HG03354 (cell line): ENCODE measurements around the gene MOCS2.
A peak's percentile ranks its signal among the peaks of the same experiment; 100 is the strongest.

Experiments
- ATAC-seq: cut with Tn5 transposase; IDR thresholded peaks from one replicate; pipeline ENCODE4 v1.9.1; 2021; ENCODE audit warnings: mild to moderate bottlenecking; ENCODE audit not compliant: unreplicated experiment, poor library complexity, severe bottlenecking

Gene MOCS2

DNA sequence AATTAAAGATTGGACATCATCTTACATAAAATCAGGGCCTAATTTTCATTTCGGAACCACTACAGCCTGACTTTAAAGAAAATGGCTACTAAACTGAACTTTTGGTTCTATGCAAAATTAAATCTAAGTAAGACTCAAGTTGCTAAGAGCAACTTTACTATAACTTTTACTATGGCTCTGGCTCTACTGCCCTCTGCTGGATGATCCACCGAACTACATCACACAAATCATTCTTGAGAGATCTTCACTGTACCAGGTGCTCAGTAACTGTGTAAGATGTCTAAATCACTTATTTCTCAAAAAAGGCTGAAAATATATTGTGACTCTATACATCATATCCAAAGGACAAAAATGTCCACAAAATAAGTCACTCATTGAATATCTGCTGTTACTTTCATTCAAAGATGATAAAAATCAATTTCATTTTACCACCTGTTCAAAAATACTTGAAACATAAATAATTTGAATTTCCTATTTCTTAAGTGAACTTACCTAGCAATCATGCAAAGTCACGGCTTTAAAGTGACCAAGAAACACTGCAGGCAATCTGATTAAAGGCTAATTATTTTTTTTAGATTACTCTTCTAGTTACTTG, 13.5 kb downstream of the MOCS2 start:
- peak; percentile 86 for ATAC-seq

DNA sequence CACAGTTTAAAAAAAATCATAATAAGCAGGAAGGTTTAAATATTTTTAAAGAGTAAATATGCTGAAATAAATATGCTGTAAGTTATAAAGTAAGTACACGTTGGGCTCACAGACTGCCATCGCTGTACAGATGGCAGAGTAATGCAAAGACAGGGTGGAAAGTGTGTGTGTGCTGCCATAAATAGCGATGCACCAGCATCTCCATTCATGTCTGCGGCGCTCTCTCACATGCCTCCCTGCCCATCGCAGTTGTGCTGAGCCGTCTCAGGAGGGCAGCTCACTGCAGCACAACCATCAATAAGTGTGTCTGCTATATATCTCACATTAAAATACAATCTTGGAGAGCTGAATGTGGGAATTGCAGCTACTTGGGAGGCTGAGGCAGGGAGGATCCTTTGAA, 14.3 kb downstream of the MOCS2 start:
- no peak for ATAC-seq

DNA sequence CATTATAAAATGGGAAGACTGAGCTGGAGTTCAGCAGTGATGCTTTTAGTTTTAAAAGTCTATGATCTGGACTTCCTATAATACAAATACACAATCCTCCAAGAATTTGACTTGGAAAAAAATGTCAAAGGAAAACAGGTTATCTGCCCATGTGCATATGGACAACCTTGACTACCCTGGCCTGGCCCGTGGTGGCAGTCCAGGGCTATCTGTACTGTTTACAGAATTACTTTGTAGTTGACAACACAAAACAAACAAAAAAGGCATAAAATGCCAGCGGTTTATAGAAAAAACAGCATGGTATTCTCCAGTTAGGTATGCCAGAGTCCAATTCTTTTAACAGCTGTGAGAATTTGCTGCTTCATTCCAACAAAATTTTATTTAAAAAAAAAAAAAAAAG, 17.3 kb downstream of the MOCS2 start:
- no peak for ATAC-seq

DNA sequence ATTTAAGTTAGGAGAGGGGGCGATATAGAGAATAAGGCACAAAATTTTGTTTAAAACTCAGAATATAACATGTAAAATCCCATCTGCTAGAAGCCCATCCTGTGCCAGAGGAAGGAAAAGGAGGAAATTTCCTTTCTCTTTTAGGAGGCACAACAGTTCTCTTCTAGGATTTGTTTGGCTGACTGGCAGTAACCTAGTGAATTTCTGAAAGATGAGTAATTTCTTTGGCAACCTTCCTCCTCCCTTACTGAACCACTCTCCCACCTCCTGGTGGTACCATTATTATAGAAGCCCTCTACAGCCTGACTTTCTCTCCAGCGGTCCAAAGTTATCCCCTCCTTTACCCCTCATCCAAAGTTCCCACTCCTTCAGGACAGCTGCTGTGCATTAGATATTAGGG, 18.3 kb downstream of the MOCS2 start:
- no peak for ATAC-seq

DNA sequence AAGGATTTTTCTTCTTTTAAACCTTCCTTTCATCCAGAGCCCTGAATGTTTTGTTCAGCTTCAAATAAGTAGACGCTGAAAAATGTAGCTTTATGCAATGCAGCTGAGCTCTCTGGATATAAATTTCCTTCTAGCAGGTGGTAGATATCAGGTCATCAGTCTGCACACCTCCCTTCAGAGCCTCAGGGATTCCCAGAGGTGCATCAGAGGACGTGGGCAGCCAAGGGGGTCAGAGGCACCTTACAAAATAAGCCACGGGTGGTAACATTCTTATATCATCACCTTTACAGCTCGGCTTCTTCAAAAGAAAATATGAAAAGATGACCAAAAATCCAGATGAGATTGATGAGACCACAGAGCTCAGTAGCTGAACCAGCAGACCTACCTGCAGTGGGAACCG, 19.3 kb downstream of the MOCS2 start:
- no peak for ATAC-seq

DNA sequence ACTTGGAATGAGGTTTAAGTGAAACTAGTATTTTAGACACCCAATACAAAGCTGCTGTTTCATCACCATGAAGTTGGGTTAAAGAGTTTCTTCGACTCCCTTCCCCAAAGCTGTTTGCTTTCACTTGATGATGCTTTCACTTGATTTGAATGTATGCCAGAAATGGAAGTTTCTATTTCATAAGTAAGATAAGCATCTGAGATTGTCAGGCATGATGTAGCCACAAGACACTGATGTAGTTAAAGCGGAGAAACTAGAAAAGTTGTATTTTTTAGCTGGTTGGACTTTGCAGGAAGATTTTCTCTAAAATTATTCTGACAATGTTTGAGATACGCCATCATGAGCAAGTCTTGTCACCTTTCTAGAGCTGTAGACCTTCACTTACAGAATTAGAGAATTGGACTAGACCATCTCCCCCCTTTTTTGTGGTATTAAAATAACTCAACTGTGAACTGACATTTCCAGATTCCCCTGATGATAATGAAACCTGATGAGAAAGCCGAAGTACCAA, 20.0 kb downstream of the MOCS2 start:
- peak; percentile 94 for ATAC-seq

DNA sequence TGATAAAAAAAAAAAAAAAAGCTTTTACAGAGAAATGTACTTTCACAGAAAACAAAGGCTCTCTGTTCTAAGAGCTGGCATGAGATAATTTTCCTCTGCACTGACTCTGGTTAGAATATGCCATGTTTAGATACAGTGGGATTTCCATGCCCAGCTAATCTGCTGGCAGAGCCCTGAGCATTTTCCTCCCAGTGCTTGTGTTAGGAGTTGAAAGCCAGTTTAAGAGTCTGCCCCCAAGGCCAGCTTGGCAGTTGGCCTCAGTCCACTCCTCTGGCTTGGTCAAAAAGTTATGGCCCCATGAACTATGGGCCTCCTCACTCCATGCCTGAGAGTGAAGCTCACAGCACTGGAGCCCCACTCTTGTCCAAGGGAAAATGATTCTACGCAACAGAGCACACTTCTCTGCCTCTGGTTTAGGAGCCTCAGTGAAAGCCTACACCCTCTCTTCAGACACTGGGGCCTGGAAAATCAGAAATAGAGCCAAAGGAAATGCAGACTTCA, 21.9 kb downstream of the MOCS2 start:
- no peak for ATAC-seq

DNA sequence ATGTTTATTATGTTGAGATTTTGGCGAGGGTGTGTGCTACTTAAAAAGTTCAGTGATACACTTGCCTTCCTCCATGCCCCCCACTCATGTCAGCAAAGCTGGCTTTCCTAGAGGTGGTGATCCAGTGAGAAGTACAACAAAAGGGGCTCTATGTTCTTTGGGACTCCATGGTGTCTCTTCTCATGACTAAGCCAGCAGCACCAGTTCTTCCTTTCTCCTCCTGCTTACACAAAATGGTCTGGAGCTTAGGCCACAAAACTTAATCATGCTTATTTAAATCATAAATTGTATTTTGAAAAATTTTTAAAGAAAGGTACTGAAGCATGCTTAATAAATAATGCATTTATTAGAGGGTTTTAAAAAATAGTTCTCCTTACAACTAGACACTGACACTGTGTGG, 22.4 kb downstream of the MOCS2 start:
- ATAC-seq = no peak

DNA sequence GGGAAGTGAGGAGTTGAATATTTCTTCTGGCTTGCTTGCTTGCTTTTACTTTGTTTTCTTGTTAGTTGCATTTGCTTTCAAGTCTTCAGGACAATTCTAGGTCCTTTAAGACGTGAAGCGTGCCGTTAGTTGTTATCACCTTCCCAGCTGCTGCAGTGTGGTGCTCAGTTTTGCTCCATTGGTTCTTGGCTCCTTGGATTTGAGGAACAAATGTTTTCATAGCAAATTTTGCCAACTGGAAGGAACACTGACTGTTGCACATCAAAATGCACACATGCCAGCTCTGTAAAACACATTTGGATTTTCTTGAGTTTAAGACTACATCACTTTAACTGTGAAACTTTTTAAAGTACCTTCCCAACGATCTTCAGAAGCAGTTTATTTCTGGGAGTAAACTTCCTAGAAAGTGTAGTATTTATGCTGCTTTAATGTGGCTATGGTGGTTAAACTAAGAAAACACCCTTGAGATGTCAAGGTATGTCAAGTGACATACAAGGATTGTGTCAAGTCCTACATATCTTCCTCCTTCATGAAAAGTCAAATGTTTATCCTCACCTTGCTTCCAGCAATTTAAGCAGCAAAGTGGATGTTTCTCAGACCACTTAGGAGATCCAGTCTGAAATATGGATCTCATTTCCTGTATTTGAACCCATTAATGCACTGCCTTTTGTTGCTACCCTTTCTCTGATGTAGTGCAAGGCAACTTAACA, 24.9 kb downstream of the MOCS2 start:
- ATAC-seq = no peak

DNA sequence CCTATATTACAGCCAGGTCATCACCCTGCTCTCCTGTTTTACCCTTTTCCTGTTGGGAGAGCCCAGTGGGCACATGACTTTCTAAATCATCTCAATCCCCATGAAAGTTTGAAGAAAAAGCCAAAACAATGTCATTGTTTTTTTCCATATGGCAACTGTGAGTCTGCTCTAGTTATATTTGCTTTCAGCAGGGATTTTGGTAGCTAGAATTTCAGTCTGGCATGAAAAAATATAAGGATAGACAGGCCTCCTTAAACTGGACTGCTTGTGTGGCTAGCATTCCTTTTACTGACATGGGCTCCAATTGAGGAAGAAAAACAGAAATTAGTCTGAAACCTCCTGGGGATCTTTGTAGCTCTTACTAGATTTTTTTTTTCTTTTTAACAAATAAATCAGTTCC, 25.6 kb downstream of the MOCS2 start:
- ATAC-seq = no peak

DNA sequence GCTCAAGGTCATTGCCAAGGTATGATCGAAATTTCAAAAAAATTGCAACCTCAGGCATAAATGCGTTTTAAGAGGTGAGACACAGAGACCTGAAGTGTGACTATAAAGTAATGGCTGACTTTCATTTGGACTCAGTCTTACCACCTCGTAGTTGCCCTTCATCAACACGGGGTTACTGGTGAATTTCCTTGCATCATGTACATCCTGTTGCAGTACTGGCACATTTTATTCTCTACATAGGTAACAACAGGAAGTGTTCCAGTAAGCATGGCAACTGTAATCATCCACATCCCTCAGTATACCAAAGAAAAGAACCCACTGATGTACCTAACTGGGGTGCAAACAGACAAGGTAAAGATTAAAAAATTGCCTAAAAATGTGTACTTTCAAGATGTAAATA, 29.3 kb downstream of the MOCS2 start:
- no peak for ATAC-seq

DNA sequence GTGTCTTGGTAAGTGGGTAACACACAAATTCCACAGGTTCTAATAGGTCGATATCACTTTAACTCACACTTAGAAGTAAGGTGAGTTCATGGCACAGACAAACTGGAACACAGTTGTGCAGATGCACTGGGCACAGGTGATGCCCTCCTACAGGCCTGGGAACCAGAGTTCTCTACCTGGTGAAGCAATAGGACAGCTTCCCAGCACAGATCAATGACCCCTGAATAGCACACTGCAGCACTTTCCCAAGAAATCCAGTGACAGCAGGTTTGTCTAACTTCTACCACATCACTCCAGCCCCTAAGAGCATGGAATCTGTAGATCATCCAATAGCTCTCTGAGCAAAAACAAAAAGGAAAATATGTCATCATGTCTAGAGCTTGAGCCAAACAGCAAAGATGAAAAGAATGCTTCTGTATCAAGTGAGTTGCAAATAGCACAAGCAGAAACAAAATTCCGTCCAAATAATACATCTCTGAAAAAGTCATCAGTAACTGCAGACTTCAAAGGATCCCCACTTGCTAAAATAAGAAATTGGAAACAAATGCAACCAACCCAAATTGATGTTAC, 33.5 kb downstream of the MOCS2 start:
- ATAC-seq = no peak

DNA sequence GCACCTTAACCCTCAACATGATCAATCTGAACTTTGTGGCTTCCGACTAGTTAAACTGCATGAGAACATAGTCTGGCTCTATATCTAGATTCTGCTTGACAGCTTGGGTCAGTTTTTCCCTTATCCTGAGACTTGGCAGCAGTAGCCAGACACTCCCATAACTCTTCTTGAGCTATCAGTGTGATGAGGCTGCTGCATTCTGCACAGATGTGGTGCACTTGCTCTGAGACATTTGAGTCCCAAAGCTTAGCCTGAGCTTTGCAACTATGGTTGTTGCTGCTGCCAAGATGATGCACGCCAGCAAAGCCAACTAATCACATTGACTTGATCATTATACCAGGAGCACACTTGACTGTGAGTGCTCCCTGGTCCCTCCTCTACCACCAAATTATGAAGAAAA, 36.2 kb downstream of the MOCS2 start:
- ATAC-seq = no peak

DNA sequence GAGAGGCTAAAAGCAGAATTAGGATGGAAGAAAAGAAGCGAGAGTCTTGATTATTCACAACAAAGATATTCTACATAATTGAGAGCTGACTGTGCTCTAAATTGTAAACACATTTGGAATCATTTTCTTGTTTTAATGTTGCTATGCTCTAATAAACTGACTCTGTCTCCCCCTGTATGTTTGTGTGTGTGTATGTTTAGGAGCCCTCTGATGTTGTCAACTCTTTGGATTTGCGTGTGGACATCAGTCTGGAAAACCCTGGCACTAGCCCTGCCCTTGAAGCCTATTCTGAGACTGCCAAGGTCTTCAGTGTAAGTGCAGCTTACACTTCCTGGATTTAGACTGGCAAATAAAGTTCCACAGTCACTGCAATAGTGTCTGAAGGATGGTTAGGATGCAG, 37.8 kb downstream of the MOCS2 start:
- ATAC-seq = no peak

DNA sequence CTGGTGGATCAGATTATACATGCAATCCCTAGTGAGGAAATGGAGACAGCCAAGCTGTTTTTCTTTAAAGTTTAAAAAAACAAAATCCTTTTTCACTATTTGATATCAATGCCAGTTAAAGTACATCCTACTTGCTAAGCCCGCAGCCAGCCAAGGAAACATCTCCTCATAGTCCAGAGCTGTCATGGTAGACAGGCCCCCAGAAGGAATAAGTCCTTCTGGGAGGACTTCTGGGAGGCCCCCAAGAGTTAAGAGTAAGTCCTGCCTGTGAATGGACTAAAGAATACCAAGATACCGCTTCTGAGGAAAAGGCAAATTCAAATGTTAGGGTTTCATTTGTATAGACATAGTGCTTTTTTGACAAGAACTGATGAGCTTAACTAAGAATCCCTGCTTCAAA, 38.3 kb downstream of the MOCS2 start:
- no peak for ATAC-seq

DNA sequence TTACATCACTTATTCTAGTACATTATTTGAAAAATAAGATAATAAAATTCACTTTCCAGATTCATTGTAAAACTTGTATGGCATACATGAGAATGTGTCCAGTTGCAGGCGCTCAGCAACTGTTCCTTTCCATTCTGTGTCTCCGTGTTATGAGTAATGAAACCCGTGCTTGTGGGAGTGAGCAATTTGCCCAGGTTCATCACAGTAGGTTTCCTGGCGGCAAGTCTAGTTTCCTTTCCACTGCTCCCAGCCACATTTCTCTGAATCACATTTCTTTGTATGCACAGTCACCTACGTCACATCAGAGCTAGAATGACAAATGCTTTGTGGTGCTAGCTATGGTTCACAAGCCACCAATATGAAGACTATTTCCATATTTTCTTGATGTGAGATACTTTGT, 39.9 kb downstream of the MOCS2 start:
- no peak for ATAC-seq

DNA sequence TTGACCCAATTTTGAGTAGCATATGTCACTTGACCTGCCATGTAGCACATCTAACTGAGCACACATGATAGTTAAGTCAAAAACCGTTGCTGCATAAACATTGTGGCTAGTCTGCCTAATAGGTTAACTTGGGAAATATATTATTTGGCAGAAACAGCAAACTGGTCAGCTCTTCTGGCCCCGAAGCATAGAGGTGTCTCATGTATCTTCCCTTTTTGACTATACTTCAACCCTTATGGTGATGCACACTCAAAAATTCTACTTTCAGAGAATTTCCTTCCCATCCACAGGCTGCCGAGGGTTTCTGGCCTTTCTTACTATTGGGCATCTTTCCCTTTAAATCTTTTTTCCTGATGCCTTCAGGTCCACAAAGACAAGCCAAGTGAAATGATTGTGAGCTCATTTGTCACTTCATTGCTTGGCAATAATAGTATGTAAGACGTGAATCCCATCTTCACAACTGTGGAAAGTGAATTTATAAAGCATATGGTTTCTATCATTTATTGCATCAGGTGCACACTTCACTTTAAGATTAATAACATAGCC, 41.2 kb downstream of the MOCS2 start:
- ATAC-seq = no peak

DNA sequence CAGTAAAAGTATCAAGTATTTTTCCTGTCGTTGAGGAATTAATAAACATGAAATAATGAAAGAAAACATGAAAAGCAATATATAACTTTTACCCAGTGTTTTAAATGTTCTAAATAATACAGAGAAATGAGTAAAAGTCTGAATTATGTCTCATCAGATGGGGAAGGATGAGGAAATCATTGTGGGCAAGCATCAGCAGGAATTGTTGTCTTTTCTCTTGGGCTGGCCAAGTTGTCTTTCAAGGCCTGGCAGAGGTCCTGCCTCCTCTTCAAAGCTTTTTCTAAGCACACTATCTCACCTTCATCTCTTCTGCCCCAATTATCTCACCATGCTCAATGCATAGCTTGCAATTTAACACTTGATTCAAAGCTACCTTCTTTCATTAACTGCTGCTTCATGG, 41.9 kb downstream of the MOCS2 start:
- no peak for ATAC-seq

DNA sequence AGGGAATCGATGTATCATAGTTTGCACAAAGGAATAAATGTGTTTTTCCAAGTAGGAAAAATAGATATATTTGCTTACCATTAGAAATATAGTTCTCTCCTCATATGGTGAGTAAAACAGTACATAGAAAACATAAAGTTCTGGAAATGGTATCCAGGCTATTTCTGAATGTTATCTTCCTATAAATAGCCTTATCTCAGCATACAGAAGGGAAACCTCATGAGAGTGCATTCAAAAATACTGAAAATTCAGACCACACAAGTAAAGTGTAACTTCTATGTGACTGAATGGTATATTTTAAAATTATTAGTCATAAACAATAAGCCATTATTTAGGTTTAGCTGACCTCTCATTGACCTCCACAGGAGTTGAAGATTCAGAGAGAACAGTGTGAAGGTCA, 43.5 kb downstream of the MOCS2 start:
- ATAC-seq = no peak

DNA sequence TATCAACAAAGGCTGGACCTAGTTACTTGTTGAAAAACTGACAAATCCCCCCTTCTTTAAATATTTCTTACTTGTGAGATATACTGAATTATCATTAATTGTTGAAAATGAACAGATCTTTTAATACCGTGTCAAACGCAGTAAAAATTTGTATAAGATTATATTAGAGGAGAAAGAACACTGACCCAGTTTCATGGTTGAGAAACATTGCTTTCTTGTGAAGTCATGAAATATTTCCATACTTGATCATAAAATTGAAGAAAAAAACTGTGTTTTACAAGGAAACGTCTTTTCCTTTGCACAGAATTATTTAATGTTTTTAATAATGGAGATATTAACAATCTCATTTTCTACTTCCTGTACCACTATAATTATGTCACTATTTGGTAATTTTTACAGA, 45.8 kb downstream of the MOCS2 start:
- ATAC-seq = no peak

DNA sequence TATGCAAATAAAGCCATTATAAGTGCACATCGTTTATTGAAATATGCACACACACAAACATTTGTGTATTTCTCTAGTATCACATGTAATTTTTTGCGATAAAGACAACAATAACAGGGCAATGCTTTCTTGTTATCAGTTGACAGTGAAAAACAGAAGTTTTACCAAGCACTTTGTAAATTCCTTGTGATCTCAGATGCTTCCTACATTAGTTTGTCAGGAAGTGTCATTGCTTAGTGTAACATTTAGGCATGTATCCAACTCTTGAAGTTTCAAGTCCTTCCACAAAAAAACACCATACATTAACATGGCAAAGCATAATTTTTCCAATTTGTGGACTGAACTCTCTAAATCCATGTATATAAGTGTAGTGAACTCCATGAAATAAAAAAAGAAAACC, 46.4 kb downstream of the MOCS2 start:
- ATAC-seq = no peak
